ENCODE data around the gene ABL1.

The ABL1 gene

DNA sequence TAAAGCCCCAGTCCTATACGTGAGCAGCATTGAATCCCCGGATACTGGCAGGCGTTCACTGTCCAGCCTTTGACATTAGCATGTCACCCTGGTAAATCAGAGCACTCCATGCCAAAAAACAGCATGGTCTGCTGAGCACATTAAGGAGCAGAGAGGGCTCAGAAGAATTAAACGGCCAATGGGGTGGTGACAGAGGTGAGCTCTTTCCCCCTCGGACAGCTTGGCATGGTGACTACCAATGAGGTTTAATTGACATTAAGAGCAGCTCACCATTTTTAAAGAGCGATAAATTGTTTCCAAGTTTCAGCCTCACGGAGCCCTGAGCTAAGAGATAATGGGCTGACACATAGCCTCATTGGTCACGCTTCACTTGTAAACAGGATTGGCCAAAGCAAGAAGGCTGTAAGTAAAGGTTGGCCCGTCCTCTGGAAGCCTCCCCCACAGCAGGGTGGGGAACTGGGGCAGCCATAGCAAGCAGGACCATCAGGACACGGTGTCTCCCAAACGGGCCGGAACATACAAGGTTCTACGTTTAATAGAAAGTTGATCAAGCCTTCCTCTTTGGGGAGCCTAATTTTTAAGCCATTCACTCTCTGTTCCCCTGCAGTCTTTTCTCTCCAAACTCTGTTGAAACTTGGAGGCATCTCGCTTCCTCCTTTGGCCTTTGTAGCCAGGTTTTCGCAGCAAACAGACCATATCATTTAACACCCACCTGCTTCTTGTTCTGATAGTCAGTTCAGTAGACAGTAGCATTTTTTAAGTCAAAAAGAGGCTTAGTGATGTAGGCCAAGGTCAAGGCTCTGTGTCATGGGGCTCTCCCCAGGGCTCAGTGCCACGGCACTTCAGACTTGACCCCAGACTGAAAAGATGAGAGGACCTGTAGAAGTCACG is 35.7 kb downstream of the ABL1 start:
- Mint-ChIP-seq H3K4me3 (no peak overlapping the region), H3K27ac (peak overlapping the region in 1 of 2 donors; percentile 65), H3K9me3 (no peaks in the 10 kb centered on the region)

DNA sequence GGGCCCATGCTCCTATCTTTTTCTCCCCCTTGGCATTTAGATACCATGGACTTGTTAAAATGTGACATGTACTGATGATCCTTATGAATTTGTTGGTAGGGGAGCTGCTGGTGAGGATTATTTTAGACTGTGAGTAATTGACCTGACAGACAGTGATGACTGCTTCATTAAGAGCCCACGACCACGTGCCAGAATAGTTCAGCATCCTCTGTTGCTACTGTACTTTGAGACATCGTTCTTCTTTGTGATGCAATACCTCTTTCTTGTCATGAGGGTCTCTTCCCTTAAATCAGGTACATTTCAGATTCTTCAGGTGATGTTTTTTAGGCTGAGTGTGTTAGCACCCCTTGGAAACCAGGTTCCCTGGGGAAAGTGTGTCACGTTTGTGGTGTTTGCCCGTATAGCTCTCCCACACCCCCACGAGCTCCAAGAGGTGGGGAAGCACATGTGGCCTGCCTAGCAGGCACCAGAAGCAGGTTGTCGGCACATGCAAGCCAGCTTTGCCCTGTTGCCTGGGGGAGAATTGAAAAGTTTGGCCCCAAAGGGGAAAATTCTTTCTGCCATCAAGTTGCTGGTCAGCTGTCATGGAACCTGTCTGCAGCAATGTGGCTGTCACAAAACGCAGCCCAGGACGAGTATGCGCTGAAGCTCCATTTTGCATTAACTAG is 36.5 kb downstream of the ABL1 start:
- Mint-ChIP-seq H3K27me3 (no peaks in the 10 kb centered on the region), H3K27ac (peak overlapping the region in 1 of 2 donors; percentile 25), H3K4me3 (no peak overlapping the region), H3K4me1 (peaks cover under 1% of the 10 kb centered on the region), H3K9me3 (no peaks in the 10 kb centered on the region)
- ATAC-seq (no peak), DNase-seq (no peak)

More for the DNA sequence above, 35.7 kb downstream of the ABL1 start:
- Mint-ChIP-seq H3K27me3 (no peaks in the 10 kb centered on the region), H3K4me1 (peaks cover 6% of the 10 kb centered on the region)
- no peak for DNase-seq
- ATAC-seq = no peak

DNA sequence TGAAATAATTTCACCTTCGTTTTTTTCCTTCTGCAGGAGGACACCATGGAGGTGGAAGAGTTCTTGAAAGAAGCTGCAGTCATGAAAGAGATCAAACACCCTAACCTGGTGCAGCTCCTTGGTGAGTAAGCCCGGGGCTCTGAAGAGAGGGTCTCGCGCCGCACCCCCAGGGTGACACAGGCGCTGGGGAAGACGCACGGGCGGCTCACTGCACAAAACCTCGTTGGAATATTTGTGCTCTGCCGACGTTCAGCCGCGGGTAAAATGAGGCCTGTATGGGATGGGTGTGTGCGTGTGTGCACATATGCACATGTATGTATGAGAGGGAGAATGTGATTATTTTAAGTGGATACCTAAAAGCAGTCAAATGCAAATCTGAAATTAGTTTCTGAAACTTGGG is 37.0 kb downstream of the ABL1 start:
- H3K27me3 Mint-ChIP-seq = no peaks in the 10 kb centered on the region
- peak overlapping the region in 1 of 2 donors; percentile 24 for H3K27ac Mint-ChIP-seq
- ATAC-seq = no peak

DNA sequence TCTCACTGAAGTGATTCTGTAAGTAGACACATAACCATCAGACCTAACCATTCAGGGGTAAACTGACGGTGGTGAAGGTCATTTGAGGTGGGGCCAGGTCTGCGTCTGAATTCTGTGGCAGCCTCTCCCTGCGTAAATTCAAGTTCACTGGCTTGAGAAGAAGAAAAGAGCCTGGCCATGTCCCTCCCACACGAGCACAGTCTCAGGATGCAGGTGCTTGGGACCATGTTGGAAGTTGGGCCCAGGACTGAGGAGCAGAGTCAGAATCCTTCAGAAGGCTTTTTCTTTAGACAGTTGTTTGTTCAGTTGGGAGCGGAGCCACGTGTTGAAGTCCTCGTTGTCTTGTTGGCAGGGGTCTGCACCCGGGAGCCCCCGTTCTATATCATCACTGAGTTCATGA is 37.5 kb downstream of the ABL1 start:
- no peak overlapping the region for H3K4me3 Mint-ChIP-seq
- H3K27ac Mint-ChIP-seq = no peak overlapping the region
- no peak for DNase-seq
- H3K27me3 Mint-ChIP-seq = no peaks in the 10 kb centered on the region
- no peaks in the 10 kb centered on the region for H3K4me1 Mint-ChIP-seq
- ATAC-seq = no peak
- no peaks in the 10 kb centered on the region for H3K9me3 Mint-ChIP-seq

More for the DNA sequence above, 37.0 kb downstream of the ABL1 start:
- Mint-ChIP-seq H3K9me3 (no peaks in the 10 kb centered on the region), H3K4me1 (no peaks in the 10 kb centered on the region), H3K4me3 (no peak overlapping the region)
- DNase-seq = no peak

DNA sequence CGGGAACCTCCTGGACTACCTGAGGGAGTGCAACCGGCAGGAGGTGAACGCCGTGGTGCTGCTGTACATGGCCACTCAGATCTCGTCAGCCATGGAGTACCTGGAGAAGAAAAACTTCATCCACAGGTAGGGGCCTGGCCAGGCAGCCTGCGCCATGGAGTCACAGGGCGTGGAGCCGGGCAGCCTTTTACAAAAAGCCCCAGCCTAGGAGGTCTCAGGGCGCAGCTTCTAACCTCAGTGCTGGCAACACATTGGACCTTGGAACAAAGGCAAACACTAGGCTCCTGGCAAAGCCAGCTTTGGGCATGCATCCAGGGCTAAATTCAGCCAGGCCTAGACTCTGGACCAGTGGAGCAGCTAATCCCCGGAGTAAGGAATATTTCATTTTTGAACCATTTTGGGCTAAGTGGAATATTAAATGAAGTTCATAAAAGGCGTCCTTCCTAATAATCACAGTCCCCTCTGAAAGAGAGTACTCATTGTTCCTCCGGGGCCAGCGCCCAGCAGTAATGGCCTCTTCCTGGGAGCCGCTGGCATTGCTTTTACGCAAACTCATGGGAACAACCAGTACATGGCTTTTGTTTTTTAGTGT is 38.0 kb downstream of the ABL1 start:
- no peak overlapping the region for H3K4me3 Mint-ChIP-seq
- H3K27ac Mint-ChIP-seq = no peak overlapping the region
- no peaks in the 10 kb centered on the region for H3K9me3 Mint-ChIP-seq
- DNase-seq (no peak), ATAC-seq (no peak)
- no peaks in the 10 kb centered on the region for H3K27me3 Mint-ChIP-seq
- no peaks in the 10 kb centered on the region for H3K4me1 Mint-ChIP-seq

DNA sequence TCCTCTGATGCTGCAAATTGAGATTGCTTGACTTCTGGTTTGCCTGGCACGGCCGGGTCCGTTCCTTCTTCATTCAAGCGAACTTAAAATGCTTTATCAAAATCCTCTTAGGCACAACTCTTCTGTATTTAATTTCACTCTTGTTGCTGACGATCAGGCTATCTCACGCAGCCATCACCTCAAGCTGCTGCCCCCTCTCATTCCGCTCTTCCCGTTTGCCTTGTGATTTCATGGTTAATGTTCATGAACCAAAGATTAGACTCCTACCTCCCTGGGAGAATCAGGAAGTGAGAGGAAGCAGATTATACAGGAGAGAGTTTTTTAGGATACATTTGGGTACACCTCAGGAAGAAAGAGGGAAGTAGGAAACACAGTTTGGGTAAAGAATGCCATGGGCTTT is 38.9 kb downstream of the ABL1 start:
- no peak for ATAC-seq
- Mint-ChIP-seq H3K9me3 (no peaks in the 10 kb centered on the region), H3K4me1 (no peaks in the 10 kb centered on the region), H3K27me3 (no peaks in the 10 kb centered on the region), H3K27ac (no peak overlapping the region), H3K4me3 (no peak overlapping the region)
- no peak for DNase-seq

DNA sequence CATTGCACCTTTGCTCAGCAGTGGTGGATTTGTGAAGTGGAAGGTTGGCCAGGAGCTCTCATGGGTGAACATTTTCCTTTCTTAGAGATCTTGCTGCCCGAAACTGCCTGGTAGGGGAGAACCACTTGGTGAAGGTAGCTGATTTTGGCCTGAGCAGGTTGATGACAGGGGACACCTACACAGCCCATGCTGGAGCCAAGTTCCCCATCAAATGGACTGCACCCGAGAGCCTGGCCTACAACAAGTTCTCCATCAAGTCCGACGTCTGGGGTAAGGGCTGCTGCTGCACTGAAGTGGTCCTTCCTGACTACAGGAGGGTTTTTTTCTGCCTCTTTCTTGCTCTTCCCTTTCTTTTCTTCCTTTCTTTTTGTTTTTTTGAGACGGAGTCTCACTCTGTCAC is 39.7 kb downstream of the ABL1 start:
- Mint-ChIP-seq H3K9me3 (no peaks in the 10 kb centered on the region), H3K27ac (no peak overlapping the region), H3K4me3 (no peak overlapping the region)

DNA sequence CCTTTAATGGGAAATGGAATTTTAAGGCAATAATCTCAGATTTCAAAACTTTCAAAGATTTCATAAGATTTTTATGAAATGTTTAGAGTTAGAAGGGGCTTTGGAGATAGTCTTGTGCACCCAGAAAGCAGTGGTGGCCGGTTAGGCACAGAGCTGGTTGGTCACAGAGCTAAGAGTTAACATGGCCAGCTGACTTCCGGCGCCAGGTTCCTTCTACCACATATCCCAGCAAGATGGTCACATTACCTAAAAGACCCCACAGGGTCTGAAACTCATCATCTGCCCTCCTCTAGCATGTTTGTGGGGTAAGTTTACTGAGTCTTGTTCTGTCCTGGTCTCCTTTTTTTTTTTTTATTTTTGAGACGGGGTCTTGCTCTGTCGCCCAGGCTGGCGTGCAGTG is 42.2 kb downstream of the ABL1 start:
- H3K9me3 Mint-ChIP-seq = no peaks in the 10 kb centered on the region
- H3K27me3 Mint-ChIP-seq = no peaks in the 10 kb centered on the region
- no peaks in the 10 kb centered on the region for H3K4me1 Mint-ChIP-seq
- H3K27ac Mint-ChIP-seq = no peak overlapping the region
- no peak for DNase-seq
- ATAC-seq = no peak
- no peak overlapping the region for H3K4me3 Mint-ChIP-seq

More for the DNA sequence above, 39.7 kb downstream of the ABL1 start:
- ATAC-seq (no peak), DNase-seq (no peak)
- Mint-ChIP-seq H3K27me3 (no peaks in the 10 kb centered on the region), H3K4me1 (no peaks in the 10 kb centered on the region)

DNA sequence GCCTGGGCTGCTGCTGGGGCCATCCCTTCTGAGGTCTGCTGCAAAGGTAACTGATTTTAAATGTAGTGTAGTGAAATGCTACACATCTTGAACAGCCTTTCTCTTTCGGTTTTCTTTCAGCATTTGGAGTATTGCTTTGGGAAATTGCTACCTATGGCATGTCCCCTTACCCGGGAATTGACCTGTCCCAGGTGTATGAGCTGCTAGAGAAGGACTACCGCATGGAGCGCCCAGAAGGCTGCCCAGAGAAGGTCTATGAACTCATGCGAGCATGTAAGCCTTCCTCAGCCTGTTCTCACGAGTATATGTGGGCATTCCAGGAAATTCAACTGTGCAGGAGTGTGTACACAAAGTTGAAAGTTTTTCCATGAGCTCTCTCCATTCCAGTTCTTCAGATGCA is 43.2 kb downstream of the ABL1 start:
- Mint-ChIP-seq H3K4me3 (no peak overlapping the region), H3K27me3 (no peaks in the 10 kb centered on the region), H3K27ac (no peak overlapping the region), H3K9me3 (no peaks in the 10 kb centered on the region), H3K4me1 (no peaks in the 10 kb centered on the region)
- DNase-seq = no peak
- no peak for ATAC-seq

DNA sequence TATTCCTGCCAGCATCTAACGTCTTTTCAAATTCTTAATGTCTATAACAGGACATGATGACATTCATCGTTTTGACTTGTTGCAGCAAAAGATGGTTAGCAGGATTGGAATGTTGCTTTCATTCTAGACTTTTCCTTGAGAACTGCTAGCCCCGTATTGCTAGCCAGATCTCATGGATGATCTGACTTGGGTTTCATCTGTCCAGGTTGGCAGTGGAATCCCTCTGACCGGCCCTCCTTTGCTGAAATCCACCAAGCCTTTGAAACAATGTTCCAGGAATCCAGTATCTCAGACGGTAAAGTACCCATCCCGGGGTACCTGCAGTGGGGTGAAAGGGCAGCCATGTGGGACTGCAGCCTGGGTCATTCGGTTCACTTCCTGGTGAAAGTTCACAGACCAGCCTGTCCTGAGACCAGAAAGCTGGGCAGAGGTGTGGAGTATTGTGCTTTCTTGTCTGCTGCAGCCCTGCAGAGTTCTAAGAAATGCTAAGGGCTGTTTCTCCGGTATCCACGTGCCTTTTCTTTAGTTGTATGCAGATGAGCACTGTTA is 44.9 kb downstream of the ABL1 start:
- H3K4me3 Mint-ChIP-seq = no peak overlapping the region
- no peaks in the 10 kb centered on the region for H3K9me3 Mint-ChIP-seq
- DNase-seq (no peak), ATAC-seq (no peak)
- no peaks in the 10 kb centered on the region for H3K27me3 Mint-ChIP-seq
- H3K27ac Mint-ChIP-seq = no peak overlapping the region
- H3K4me1 Mint-ChIP-seq = no peaks in the 10 kb centered on the region

DNA sequence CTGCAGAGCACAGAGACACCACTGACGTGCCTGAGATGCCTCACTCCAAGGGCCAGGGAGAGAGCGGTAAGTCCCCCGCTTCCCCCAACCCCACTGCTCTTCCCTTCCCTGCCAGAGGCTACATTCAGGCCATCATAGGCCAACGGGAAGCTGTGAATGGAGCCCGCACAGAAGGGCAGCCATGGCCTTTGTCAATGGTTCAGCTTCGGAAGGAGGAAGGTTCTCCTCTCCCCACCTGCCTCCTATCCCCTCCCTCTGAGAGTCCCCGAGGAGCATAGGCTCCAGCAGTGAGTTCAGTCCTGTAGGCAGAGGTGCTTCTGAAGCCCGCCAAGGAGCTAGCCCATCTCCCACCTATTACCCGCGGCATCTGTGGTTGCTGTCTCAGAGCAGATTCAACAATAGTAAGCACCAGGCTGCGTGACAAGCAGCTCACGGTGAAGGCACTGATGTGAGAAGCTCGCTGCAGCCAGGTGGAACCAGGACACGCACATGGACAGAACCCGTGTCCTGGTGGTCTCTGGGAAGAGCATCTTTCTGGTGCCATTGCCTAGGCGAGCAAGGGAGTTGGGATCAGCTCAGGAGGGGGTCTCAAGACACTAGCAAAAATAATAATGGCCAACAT is 45.7 kb downstream of the ABL1 start:
- no peaks in the 10 kb centered on the region for H3K4me1 Mint-ChIP-seq
- DNase-seq (no peak), ATAC-seq (no peak)
- peak overlapping the region in 1 of 2 donors; percentile 54 for H3K27ac Mint-ChIP-seq
- no peaks in the 10 kb centered on the region for H3K27me3 Mint-ChIP-seq
- no peak overlapping the region for H3K4me3 Mint-ChIP-seq
- no peaks in the 10 kb centered on the region for H3K9me3 Mint-ChIP-seq

DNA sequence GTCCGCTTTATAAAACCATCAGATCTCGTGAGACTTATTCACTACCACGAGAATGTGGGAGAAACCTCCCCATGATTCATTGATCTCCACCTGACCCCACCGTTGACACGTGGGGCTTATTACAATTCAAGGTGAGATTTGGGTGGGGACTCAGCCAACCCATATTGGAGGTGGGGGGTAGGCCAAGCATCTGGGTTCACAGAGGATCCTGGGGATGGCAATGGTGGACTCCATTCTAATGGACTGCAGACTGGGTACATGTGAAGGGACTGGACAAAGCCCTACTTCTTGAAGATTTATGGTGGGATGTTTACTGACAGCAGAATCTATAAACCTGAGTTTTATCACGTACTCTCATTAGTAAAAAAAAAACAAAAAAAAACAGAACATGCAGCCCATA is 46.5 kb downstream of the ABL1 start:
- Mint-ChIP-seq H3K27ac (no peak overlapping the region), H3K9me3 (no peaks in the 10 kb centered on the region), H3K27me3 (no peaks in the 10 kb centered on the region), H3K4me1 (no peaks in the 10 kb centered on the region), H3K4me3 (no peak overlapping the region)
- DNase-seq = no peak
- ATAC-seq = no peak

DNA sequence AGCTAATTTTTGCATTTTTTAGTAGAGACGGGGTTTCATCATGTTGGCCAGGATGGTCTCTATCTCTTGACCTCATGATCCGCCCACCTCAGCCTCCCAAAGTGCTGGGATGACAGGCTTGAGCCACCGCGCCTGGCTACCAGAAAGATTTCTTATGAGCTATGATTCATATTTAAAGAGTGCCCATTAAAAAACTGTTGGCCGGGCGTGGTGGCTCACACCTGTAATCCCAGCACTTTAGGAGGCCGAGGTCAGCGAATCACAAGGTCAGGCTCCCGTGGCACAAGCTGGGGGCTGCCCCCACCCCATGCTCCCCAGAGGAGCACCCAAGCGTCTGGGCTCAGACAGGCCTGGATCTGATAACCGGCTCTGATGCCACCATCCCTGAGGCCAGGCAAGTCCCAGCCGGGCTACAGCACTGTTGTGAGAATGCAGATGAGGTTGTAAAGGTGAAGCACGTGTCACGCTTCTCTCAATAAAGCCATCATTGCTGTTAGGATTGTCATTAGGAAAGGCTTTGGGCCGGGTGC is 47.7 kb downstream of the ABL1 start:
- H3K27me3 Mint-ChIP-seq = no peaks in the 10 kb centered on the region
- no peak overlapping the region for H3K27ac Mint-ChIP-seq
- ATAC-seq (no peak), DNase-seq (no peak)
- no peaks in the 10 kb centered on the region for H3K4me1 Mint-ChIP-seq
- H3K9me3 Mint-ChIP-seq = no peaks in the 10 kb centered on the region
- H3K4me3 Mint-ChIP-seq = no peak overlapping the region

DNA sequence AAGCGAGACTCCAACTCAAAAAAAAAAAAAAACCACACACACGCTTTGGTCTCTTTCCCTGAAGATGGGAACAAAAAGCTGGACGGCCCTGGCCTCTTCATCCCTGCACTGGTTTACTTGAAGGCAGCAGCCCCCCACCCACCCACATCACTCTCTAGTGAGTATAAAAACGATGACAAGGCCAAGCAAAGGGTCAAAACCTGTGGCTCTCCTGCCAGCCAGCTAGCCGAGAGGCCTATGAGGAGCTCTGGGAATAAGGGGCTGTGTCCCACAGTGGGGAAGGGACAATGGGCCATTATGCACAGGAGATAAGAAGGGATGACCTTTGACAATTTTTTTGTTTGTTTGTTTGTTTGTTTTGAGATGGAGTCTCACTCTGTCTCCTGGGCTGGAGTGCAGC is 48.4 kb downstream of the ABL1 start:
- DNase-seq (no peak), ATAC-seq (no peak)
- Mint-ChIP-seq H3K4me3 (no peak overlapping the region), H3K9me3 (no peaks in the 10 kb centered on the region), H3K27me3 (no peaks in the 10 kb centered on the region), H3K4me1 (no peaks in the 10 kb centered on the region), H3K27ac (no peak overlapping the region)

DNA sequence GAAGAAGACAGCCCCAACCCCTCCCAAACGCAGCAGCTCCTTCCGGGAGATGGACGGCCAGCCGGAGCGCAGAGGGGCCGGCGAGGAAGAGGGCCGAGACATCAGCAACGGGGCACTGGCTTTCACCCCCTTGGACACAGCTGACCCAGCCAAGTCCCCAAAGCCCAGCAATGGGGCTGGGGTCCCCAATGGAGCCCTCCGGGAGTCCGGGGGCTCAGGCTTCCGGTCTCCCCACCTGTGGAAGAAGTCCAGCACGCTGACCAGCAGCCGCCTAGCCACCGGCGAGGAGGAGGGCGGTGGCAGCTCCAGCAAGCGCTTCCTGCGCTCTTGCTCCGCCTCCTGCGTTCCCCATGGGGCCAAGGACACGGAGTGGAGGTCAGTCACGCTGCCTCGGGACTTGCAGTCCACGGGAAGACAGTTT is 49.1 kb downstream of the ABL1 start:
- H3K27me3 Mint-ChIP-seq = no peaks in the 10 kb centered on the region
- H3K9me3 Mint-ChIP-seq = no peaks in the 10 kb centered on the region
- H3K27ac Mint-ChIP-seq = peak overlapping the region in 1 of 2 donors; percentile 85

More for the DNA sequence above, 49.1 kb downstream of the ABL1 start:
- no peak for DNase-seq
- no peak for ATAC-seq
- no peak overlapping the region for H3K4me3 Mint-ChIP-seq
- no peaks in the 10 kb centered on the region for H3K4me1 Mint-ChIP-seq

Data from stimulated activated naive CD8-positive, alpha-beta T cell treated with anti-CD3 and anti-CD28 coated beads, Interleukin-15, amount 100 ng/mL, for 72 hours (primary cell).